ENCODE measurements around the gene PRKG1. TPM values are rescaled to one million over a fixed set of nuclear protein-coding genes. Genes with fewer than 3 reads are reported as not detected.

The PRKG1 gene
- total and polyA plus RNA-seq, 2 donors (not counting 1 experiment from before 2014, with no cell fraction given): not detected

DNA sequence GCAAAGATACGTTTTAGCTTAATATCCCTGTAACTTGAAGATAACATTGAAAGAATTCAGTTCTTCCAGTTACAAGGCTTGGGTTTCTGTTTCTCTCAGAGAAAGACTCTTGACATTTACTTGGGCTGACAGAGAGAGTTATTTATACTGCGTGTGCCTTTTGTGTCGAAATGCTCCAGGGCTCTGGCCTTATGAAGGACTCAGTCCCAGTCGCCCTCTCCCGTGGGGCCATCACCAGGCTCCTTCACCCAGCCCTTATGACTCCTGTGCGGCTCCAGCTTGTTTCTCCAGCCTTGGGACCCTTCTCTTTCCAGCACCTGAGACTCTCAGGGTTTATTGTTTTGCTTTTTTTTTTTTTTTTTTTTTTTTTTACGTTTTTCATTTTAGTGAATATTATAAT, 997.5 kb downstream of the PRKG1 start:
- ATAC-seq (ENCODE audit: low read depth) (no peak), DNase-seq (no peak)
- CTCF ChIA-PET: interaction anchor here (1.6 kb wide), 1 partner anchor 10 kb away, joined by 3 read pairs; no protein-coding TSS in a partner anchor
- H2AFZ ChIP-seq (ENCODE audit: insufficient read depth, low read depth, low read length, poor library complexity, severe bottlenecking): no peak overlapping the region
- TF ChIP-seq, protein P1, sequence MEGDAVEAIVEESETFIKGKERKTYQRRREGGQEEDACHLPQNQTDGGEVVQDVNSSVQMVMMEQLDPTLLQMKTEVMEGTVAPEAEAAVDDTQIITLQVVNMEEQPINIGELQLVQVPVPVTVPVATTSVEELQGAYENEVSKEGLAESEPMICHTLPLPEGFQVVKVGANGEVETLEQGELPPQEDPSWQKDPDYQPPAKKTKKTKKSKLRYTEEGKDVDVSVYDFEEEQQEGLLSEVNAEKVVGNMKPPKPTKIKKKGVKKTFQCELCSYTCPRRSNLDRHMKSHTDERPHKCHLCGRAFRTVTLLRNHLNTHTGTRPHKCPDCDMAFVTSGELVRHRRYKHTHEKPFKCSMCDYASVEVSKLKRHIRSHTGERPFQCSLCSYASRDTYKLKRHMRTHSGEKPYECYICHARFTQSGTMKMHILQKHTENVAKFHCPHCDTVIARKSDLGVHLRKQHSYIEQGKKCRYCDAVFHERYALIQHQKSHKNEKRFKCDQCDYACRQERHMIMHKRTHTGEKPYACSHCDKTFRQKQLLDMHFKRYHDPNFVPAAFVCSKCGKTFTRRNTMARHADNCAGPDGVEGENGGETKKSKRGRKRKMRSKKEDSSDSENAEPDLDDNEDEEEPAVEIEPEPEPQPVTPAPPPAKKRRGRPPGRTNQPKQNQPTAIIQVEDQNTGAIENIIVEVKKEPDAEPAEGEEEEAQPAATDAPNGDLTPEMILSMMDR (IDR thresholded peaks at IDR 0.05): no peak
- TF ChIP-seq EZH2 (IDR thresholded peaks at IDR 0.05; ENCODE audit: borderline replicate concordance, insufficient read depth, low read depth, low read length, poor library complexity, severe bottlenecking): no peak
- no peaks in the 10 kb centered on the region for H4K20me1 ChIP-seq (ENCODE audit: control insufficient read depth, insufficient read depth, low read length, poor library complexity, severe bottlenecking)
- POLR2A ChIA-PET: no interaction called here
- H3K36me3 ChIP-seq (replicated peaks in 1 of 2; ENCODE audit: control extremely low read depth in 1 of 2, control insufficient read depth in 1 of 2, extremely low read depth in 1 of 2, insufficient read depth in 2 of 2, low read length in 1 of 2): no peaks in the 10 kb centered on the region
- Mint-ChIP-seq H3K4me3 (no peak overlapping the region), H3K9me3 (ENCODE audit: insufficient read depth) (no peaks in the 10 kb centered on the region), H3K27me3 (no peaks in the 10 kb centered on the region), H3K4me1 (no peaks in the 10 kb centered on the region), H3K27ac (no peak overlapping the region)
- no peak overlapping the region for H3K4me2 ChIP-seq (replicated peaks; ENCODE audit: low read depth, low read length, poor library complexity, severe bottlenecking)
- no peaks in the 10 kb centered on the region for H3K4me1 ChIP-seq (ENCODE audit: control insufficient read depth in 2 of 2, insufficient read depth in 2 of 2, low read length in 2 of 2)
- H3K27ac ChIP-seq (ENCODE audit: low read length in 2 of 2): no peak overlapping the region
- no peak overlapping the region for H3K4me3 ChIP-seq (ENCODE audit: control extremely low read depth in 1 of 5, extremely low read depth in 1 of 5, insufficient read depth in 1 of 5, low read depth in 2 of 5, low read length in 4 of 5)
- H3K79me2 ChIP-seq (ENCODE audit: control insufficient read depth, insufficient read depth, low read length): no peaks in the 10 kb centered on the region
- H3K9ac ChIP-seq (ENCODE audit: low read length): no peak overlapping the region
- H3K9me3 ChIP-seq (ENCODE audit: control extremely low read depth in 1 of 3, control insufficient read depth in 2 of 3, insufficient read depth in 1 of 3, low read length in 2 of 3): no peaks in the 10 kb centered on the region
- intact Hi-C loops (cut with micrococcal nuclease): no loop called here
- 92% methylated on average over 4 of the region's 7 CpGs for WGBS (ENCODE audit: insufficient coverage)
- H3K27me3 ChIP-seq (replicated peaks in 1 of 4; ENCODE audit: control extremely low read depth in 1 of 4, control insufficient read depth in 3 of 4, insufficient read depth in 4 of 4, low read length in 3 of 4): no peaks in the 10 kb centered on the region

GRCh38 chr10:52074505-52075026, 1000.3 kb downstream of the PRKG1 start:
- WGBS (ENCODE audit: insufficient coverage): no CpG with 5 or more reads among the region's 3 CpGs
- no peaks in the 10 kb centered on the region for H3K36me3 ChIP-seq (replicated peaks in 1 of 2; ENCODE audit: control extremely low read depth in 1 of 2, control insufficient read depth in 1 of 2, extremely low read depth in 1 of 2, insufficient read depth in 2 of 2, low read length in 1 of 2)
- H3K4me1 ChIP-seq (ENCODE audit: control insufficient read depth in 2 of 2, insufficient read depth in 2 of 2, low read length in 2 of 2): no peaks in the 10 kb centered on the region
- no peak for DNase-seq
- H3K79me2 ChIP-seq (ENCODE audit: control insufficient read depth, insufficient read depth, low read length): no peaks in the 10 kb centered on the region
- TF ChIP-seq EZH2 (IDR thresholded peaks at IDR 0.05; ENCODE audit: borderline replicate concordance, insufficient read depth, low read depth, low read length, poor library complexity, severe bottlenecking): no peak
- TF ChIP-seq, protein P1 (IDR thresholded peaks at IDR 0.05): no peak
- H3K4me2 ChIP-seq (replicated peaks; ENCODE audit: low read depth, low read length, poor library complexity, severe bottlenecking): no peak overlapping the region
- intact Hi-C loops (cut with micrococcal nuclease): no loop called here
- Mint-ChIP-seq H3K27ac (no peak overlapping the region), H3K4me1 (no peaks in the 10 kb centered on the region), H3K9me3 (ENCODE audit: insufficient read depth) (no peaks in the 10 kb centered on the region), H3K27me3 (no peaks in the 10 kb centered on the region), H3K4me3 (no peak overlapping the region)
- no peaks in the 10 kb centered on the region for H3K27me3 ChIP-seq (replicated peaks in 1 of 4; ENCODE audit: control extremely low read depth in 1 of 4, control insufficient read depth in 3 of 4, insufficient read depth in 4 of 4, low read length in 3 of 4)
- H3K4me3 ChIP-seq (ENCODE audit: control extremely low read depth in 1 of 5, extremely low read depth in 1 of 5, insufficient read depth in 1 of 5, low read depth in 2 of 5, low read length in 4 of 5): no peak overlapping the region
- H4K20me1 ChIP-seq (ENCODE audit: control insufficient read depth, insufficient read depth, low read length, poor library complexity, severe bottlenecking): no peaks in the 10 kb centered on the region
- H2AFZ ChIP-seq (ENCODE audit: insufficient read depth, low read depth, low read length, poor library complexity, severe bottlenecking): no peak overlapping the region
- H3K9ac ChIP-seq (ENCODE audit: low read length): no peak overlapping the region
- H3K9me3 ChIP-seq (ENCODE audit: control extremely low read depth in 1 of 3, control insufficient read depth in 2 of 3, insufficient read depth in 1 of 3, low read length in 2 of 3): no peaks in the 10 kb centered on the region
- H3K27ac ChIP-seq (ENCODE audit: low read length in 2 of 2): no peak overlapping the region
- ATAC-seq (ENCODE audit: low read depth): no peak
- POLR2A ChIA-PET: no interaction called here
- CTCF ChIA-PET: no interaction called here

Data from B cell (primary cell).